IMR-90 (cell line): ENCODE results near the gene PLA2G4E. TPM values are rescaled to one million over a fixed set of nuclear protein-coding genes. Genes with fewer than 3 reads are reported as not detected.

Experiments used
- ATAC-seq: fragments of 200-7000 bp; cut with Tn5 transposase; 2 replicates; pipeline ENCODE4 v1.9.1; 2020; ENCODE audit warnings: low read depth, mild to moderate bottlenecking, moderate library complexity
- BruUV-seq: library from RNA; stranded (reverse); fragments of 400-500 nt; replicated peaks from 2 replicates; lab custom pipeline; 2021; lab: Mats Ljungman, UMichigan
- CTCF ChIA-PET: fragments of 300-600 bp; formaldehyde crosslinking; extraction: SDS; loops from one replicate; lab custom pipeline; 2021; ENCODE audit warnings: antibody characterized with exemption; lab: Yijun Ruan, JAX
- POLR2A ChIA-PET: fragments of 300-600 bp; sonication (Branson Sonifier 250); formaldehyde crosslinking; loops from one replicate; lab custom pipeline; 2022; ENCODE audit warnings: antibody characterized with exemption; ENCODE audit not compliant: unreplicated experiment; lab: Charles Lee
- DNase-seq: peaks from one replicate; pipeline ENCODE4 v3.0.0; 2013
- H2AFZ ChIP-seq: replicated peaks from 2 replicates; pipeline ENCODE3; 2013; ENCODE audit warnings: low read length, mild to moderate bottlenecking; ENCODE audit not compliant: poor library complexity
- H2AK5ac ChIP-seq: 2 replicates; pipeline ENCODE4 v1.6.1; 2013; ENCODE audit warnings: low read depth, low read length, inconsistent platforms
- H2AK9ac ChIP-seq: replicated peaks from 2 replicates; pipeline ENCODE3; 2013; ENCODE audit warnings: mild to moderate bottlenecking, low read depth, low read length, moderate library complexity; ENCODE audit not compliant: poor library complexity
- H2BK120ac ChIP-seq: 2 replicates; pipeline ENCODE4 v1.6.1; 2013; ENCODE audit warnings: low read depth, low read length, inconsistent platforms
- H2BK15ac ChIP-seq: 3 replicates; pipeline ENCODE4 v1.6.1; 2013; ENCODE audit warnings: low read depth, low read length, inconsistent platforms
- H2BK20ac ChIP-seq: 2 replicates; pipeline ENCODE4 v1.6.1; 2013; ENCODE audit warnings: low read depth, mild to moderate bottlenecking, inconsistent platforms, low read length, moderate library complexity
- H2BK5ac ChIP-seq: 2 replicates; pipeline ENCODE4 v1.6.1; 2013; ENCODE audit warnings: mild to moderate bottlenecking, low read depth, low read length, inconsistent platforms; ENCODE audit not compliant: poor library complexity, severe bottlenecking
- H3K14ac ChIP-seq: replicated peaks from 2 replicates; pipeline ENCODE4 v1.6.1; 2013; ENCODE audit warnings: low read depth, low read length, inconsistent platforms
- H3K18ac ChIP-seq: 2 replicates; pipeline ENCODE4 v1.6.1; 2013; ENCODE audit warnings: low read depth, low read length, control low read depth
- H3K23ac ChIP-seq: 2 replicates; pipeline ENCODE4 v1.6.1; 2013; ENCODE audit warnings: low read depth, low read length, inconsistent platforms
- H3K27ac ChIP-seq: 2 replicates; pipeline ENCODE4 v1.5.1; 2013; ENCODE audit warnings: mild to moderate bottlenecking, control low read depth, low read length; ENCODE audit not compliant: insufficient read depth
- H3K27me3 ChIP-seq: 2 replicates; pipeline ENCODE4 v1.6.1; 2013; ENCODE audit warnings: low read length; ENCODE audit not compliant: control insufficient read depth, insufficient read depth
- H3K36me3 ChIP-seq: 2 replicates; pipeline ENCODE4 v1.6.1; 2013; ENCODE audit warnings: low read length, mixed read lengths; ENCODE audit not compliant: control insufficient read depth, insufficient read depth
- H3K4ac ChIP-seq: 2 replicates; pipeline ENCODE4 v1.6.1; 2013; ENCODE audit warnings: low read depth, low read length, inconsistent platforms
- H3K4me1 ChIP-seq: 2 replicates; pipeline ENCODE4 v1.6.1; 2013; ENCODE audit warnings: low read length, mixed read lengths; ENCODE audit not compliant: control insufficient read depth, insufficient read depth
- H3K4me2 ChIP-seq: 2 replicates; pipeline ENCODE4 v1.6.1; 2013; ENCODE audit warnings: low read depth, mild to moderate bottlenecking, control low read depth, low read length, moderate library complexity
- H3K4me3 ChIP-seq: 2 replicates; pipeline ENCODE4 v1.5.1; 2013; ENCODE audit warnings: low read depth, mild to moderate bottlenecking, control low read depth, low read length, moderate library complexity; ENCODE audit not compliant: insufficient read depth
- H3K56ac ChIP-seq: 2 replicates; pipeline ENCODE4 v1.6.1; 2013; ENCODE audit warnings: low read length, inconsistent platforms; ENCODE audit not compliant: insufficient read depth; ENCODE audit errors: extremely low read depth
- H3K79me1 ChIP-seq, 2 experiments: 2 replicates each; pipeline ENCODE4 v1.6.1; 2013; ENCODE audit warnings: low read length in 2 of 2, inconsistent platforms in 1 of 2, low read depth in 1 of 2
- H3K9ac ChIP-seq: 2 replicates; pipeline ENCODE4 v1.6.1; 2013; ENCODE audit warnings: low read depth, low read length, control low read depth
- H3K9me1 ChIP-seq: 2 replicates; pipeline ENCODE4 v1.6.1; 2013; ENCODE audit warnings: low read length, inconsistent platforms; ENCODE audit not compliant: insufficient read depth
- H3K9me3 ChIP-seq: 2 replicates; pipeline ENCODE4 v1.6.1; 2013; ENCODE audit warnings: low read length; ENCODE audit not compliant: control insufficient read depth, insufficient read depth
- H4K20me1 ChIP-seq: 2 replicates; pipeline ENCODE4 v1.6.1; 2013; ENCODE audit warnings: low read length, inconsistent platforms; ENCODE audit not compliant: insufficient read depth
- H4K5ac ChIP-seq: 2 replicates; pipeline ENCODE4 v1.6.1; 2013; ENCODE audit warnings: mild to moderate bottlenecking, low read depth, low read length, control low read depth
- H4K8ac ChIP-seq, 2 experiments: 2 replicates each; pipeline ENCODE4 v1.6.1; 2013; ENCODE audit warnings: low read depth in 2 of 2, low read length in 2 of 2, control low read depth in 1 of 2, inconsistent platforms in 1 of 2
- H4K91ac ChIP-seq: 2 replicates; pipeline ENCODE4 v1.6.1; 2013; ENCODE audit warnings: low read depth, low read length, inconsistent platforms; ENCODE audit not compliant: insufficient read depth
- BHLHE40 ChIP-seq: fragments of 150-350 bp; IDR thresholded peaks from 2 replicates; pipeline ENCODE4 v1.6.1; 2016; ENCODE audit warnings: mild to moderate bottlenecking, low read depth, low read length
- CEBPB ChIP-seq: IDR thresholded peaks from 2 replicates; pipeline ENCODE4 v1.6.1; 2012; ENCODE audit warnings: low read depth, low read length, improper control_type of control experiment
- CHD1 ChIP-seq: IDR thresholded peaks from 2 replicates; pipeline ENCODE4 v1.6.1; 2012; ENCODE audit warnings: low read depth, low read length, improper control_type of control experiment
- CTCF ChIP-seq: conservative IDR thresholded peaks from 2 replicates; pipeline ENCODE4 v1.5.1; 2012; ENCODE audit warnings: mild to moderate bottlenecking, low read depth, low read length, improper control_type of control experiment
- FOS ChIP-seq: fragments of 150-350 bp; IDR thresholded peaks from 2 replicates; pipeline ENCODE4 v1.6.1; 2016; ENCODE audit warnings: low read depth, low read length
- MAFK ChIP-seq: IDR thresholded peaks from 2 replicates; pipeline ENCODE4 v1.6.1; 2012; ENCODE audit warnings: low read depth, low read length, improper control_type of control experiment
- MAZ ChIP-seq: IDR thresholded peaks from 2 replicates; pipeline ENCODE4 v1.6.1; 2012; ENCODE audit warnings: low read depth, mild to moderate bottlenecking, low read length, improper control_type of control experiment, moderate library complexity, borderline replicate concordance
- MXI1 ChIP-seq: IDR thresholded peaks from 2 replicates; pipeline ENCODE4 v1.6.1; 2012; ENCODE audit warnings: low read depth, mild to moderate bottlenecking, low read length, moderate library complexity, borderline replicate concordance
- NFE2L2 ChIP-seq: fragments of 150-350 bp; IDR thresholded peaks from 2 replicates; pipeline ENCODE4 v1.6.1; 2016; ENCODE audit warnings: low read depth, mild to moderate bottlenecking, low read length
- POLR2A ChIP-seq: IDR thresholded peaks from 2 replicates; pipeline ENCODE4 v1.6.1; 2012; ENCODE audit warnings: mild to moderate bottlenecking, low read depth, low read length
- RAD21 ChIP-seq: IDR thresholded peaks from 2 replicates; pipeline ENCODE4 v1.6.1; 2012; ENCODE audit warnings: low read length, improper control_type of control experiment
- RCOR1 ChIP-seq: IDR thresholded peaks from 2 replicates; pipeline ENCODE4 v1.6.1; 2012; ENCODE audit warnings: mild to moderate bottlenecking, low read length, improper control_type of control experiment; ENCODE audit not compliant: insufficient replicate concordance
- RFX5 ChIP-seq: IDR thresholded peaks from 2 replicates; pipeline ENCODE4 v1.8.0; 2012; ENCODE audit warnings: low read depth, mild to moderate bottlenecking, low read length, moderate library complexity
- SMC3 ChIP-seq: fragments of 150-350 bp; IDR thresholded peaks from 2 replicates; pipeline ENCODE4 v1.6.1; 2016; ENCODE audit warnings: low read depth, mild to moderate bottlenecking, antibody characterized with exemption, low read length, moderate library complexity
- WGBS, 2 experiments: methylation state at CpG; one replicate each; pipeline versions ENCODE4 v1.1.5 to v1.1.7; 2013; ENCODE audit warnings: missing lambda C conversion rate in 2 of 2; ENCODE audit not compliant: insufficient read length in 1 of 2; ENCODE audit errors: extremely low coverage in 2 of 2; 5-methylcytosine and 5-hydroxymethylcytosine counted together
- dilution Hi-C: fragments of 300-500 bp; cut with HindIII; formaldehyde crosslinking; loops from one replicate; pipeline ENCODE4 v1.14.3; 2018; ENCODE audit warnings: low sequenced_read_pairs; ENCODE audit not compliant: unreplicated experiment
- in situ Hi-C: fragments of 300-500 bp; cut with MboI; formaldehyde crosslinking; loops from 3 replicates; pipeline ENCODE4 v1.14.3; 2019; ENCODE audit warnings: low sequenced_read_pairs, inconsistent platforms, mixed read lengths
- intact Hi-C: fragments of 100-400 bp; cut with micrococcal nuclease; formaldehyde crosslinking; loops from 2 replicates; pipeline ENCODE4 v1.10.0; 2022
- polyA plus RNA-seq, 3 experiments: library from polyadenylated mRNA; depleted of rRNA; stranded (reverse); fragments of >200 nt; gene quantifications; 2 replicates each; pipeline ENCODE4 v1.2.3, GENCODE V29; 2012; ENCODE audit warnings: low replicate concordance in 1 of 3
- total RNA-seq: library from RNA; depleted of rRNA; stranded (reverse); fragments of >200 nt; gene quantifications from 2 replicates; pipeline ENCODE4 v1.2.3, GENCODE V29; 2012
- TF ChIP-seq, protein P1 (sequence below): fragments of 150-350 bp; IDR thresholded peaks from 2 replicates; pipeline ENCODE4 v1.6.1; 2017; ENCODE audit warnings: mild to moderate bottlenecking, antibody characterized with exemption, low read length, low read depth
- TF ChIP-seq, protein P2 (sequence below): fragments of 150-350 bp; IDR thresholded peaks from 2 replicates; pipeline ENCODE4 v1.6.1; 2016; ENCODE audit warnings: low read depth, mild to moderate bottlenecking, low read length, moderate library complexity, borderline replicate concordance

Gene PLA2G4E
- total and polyA plus RNA-seq, 2 of the 4 experiments (the other 2 are of a cell fraction): not detected

- Histone ChIP-seq H3K56ac (no peak overlapping the region), H3K4me3 (no peak overlapping the region), H3K9ac (no peak overlapping the region), H3K27ac (no peak overlapping the region), H2BK20ac (no peak overlapping the region), H4K8ac (no peak overlapping the region), H3K9me3 (no peaks in the 10 kb centered on the region), H3K23ac (no peak overlapping the region), H4K20me1 (0 out of 2 replicates have a peak, but pooled peaks cover 1% of the 10 kb centered on the region), H2BK120ac (no peak overlapping the region), H3K14ac (no peak overlapping the region), H3K18ac (no peak overlapping the region), H2AK5ac (no peak overlapping the region), H2BK15ac (no peak overlapping the region), H3K9me1 (no peaks in the 10 kb centered on the region; the same call in 1 of the 2 replicates), H3K27me3 (peaks cover 47% of the 10 kb centered on the region), H4K91ac (no peak overlapping the region), H2BK5ac (no peak overlapping the region), H4K5ac (no peak overlapping the region), H3K4ac (no peak overlapping the region), H3K4me2 (no peak overlapping the region), H3K36me3 (no peaks in the 10 kb centered on the region), H2AFZ (no peak overlapping the region), H2AK9ac (no peak overlapping the region), H3K4me1 (0 out of 2 replicates have a peak, but pooled peaks cover 2% of the 10 kb centered on the region), H3K79me1 (no peaks in the 10 kb centered on the region)
- TF ChIP-seq CEBPB (no peak), MAFK (no peak), RAD21 (no peak), BHLHE40 (no peak), SMC3 (no peak), CHD1 (no peak), FOS (no peak), RFX5 (no peak), POLR2A (no peak), NFE2L2 (no peak), CTCF (no peak), RCOR1 (no peak), MAZ (no peak), MXI1 (no peak)
- TF ChIP-seq, protein P1, sequence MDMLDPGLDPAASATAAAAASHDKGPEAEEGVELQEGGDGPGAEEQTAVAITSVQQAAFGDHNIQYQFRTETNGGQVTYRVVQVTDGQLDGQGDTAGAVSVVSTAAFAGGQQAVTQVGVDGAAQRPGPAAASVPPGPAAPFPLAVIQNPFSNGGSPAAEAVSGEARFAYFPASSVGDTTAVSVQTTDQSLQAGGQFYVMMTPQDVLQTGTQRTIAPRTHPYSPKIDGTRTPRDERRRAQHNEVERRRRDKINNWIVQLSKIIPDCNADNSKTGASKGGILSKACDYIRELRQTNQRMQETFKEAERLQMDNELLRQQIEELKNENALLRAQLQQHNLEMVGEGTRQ: no peak
- TF ChIP-seq, protein P2, sequence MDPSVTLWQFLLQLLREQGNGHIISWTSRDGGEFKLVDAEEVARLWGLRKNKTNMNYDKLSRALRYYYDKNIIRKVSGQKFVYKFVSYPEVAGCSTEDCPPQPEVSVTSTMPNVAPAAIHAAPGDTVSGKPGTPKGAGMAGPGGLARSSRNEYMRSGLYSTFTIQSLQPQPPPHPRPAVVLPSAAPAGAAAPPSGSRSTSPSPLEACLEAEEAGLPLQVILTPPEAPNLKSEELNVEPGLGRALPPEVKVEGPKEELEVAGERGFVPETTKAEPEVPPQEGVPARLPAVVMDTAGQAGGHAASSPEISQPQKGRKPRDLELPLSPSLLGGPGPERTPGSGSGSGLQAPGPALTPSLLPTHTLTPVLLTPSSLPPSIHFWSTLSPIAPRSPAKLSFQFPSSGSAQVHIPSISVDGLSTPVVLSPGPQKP: no peak
- intact Hi-C loops (no loop called here), in situ Hi-C loops (no loop called here), dilution Hi-C loops (no loop called here)
- no peak for DNase-seq
- no TSS peak for BruUV-seq
- WGBS, 2 experiments: 86% methylated on average over 4 of the region's 9 CpGs; no CpG with 5 or more reads in 1 of the 2 experiments
- ChIA-PET POLR2A (no interaction called here), CTCF (interaction anchor here (0.7 kb wide), 1 partner anchor 72 kb away, joined by 3 read pairs; no protein-coding TSS in a partner anchor)
- ATAC-seq: no peak
Measured at GRCh38 chr15:42062284-42062806, 41.5 kb upstream of the PLA2G4E start.
